ENCODE results near the gene NUP50.

NUP50 gene

GRCh38 chr22:45197606-45198462, 34.1 kb downstream of the NUP50 start:
- Histone ChIP-seq H3K4me3 (ENCODE audit: low read length) (no peak overlapping the region), H3K9me3 (ENCODE audit: control insufficient read depth, low read length) (no peaks in the 10 kb centered on the region), H3K4me1 (ENCODE audit: control insufficient read depth, insufficient read depth, low read length) (no peaks in the 10 kb centered on the region), H3K9ac (ENCODE audit: low read length) (no peak overlapping the region), H3K27me3 (replicated peaks; ENCODE audit: control insufficient read depth, insufficient read depth, low read length) (no peaks in the 10 kb centered on the region), H3K36me3 (ENCODE audit: control insufficient read depth, insufficient read depth, low read length, severe bottlenecking) (peaks cover 67% of the 10 kb centered on the region)
- no peak for DNase-seq (ENCODE audit: low read depth)

GRCh38 chr22:45198463-45198795, 34.7 kb downstream of the NUP50 start:
- H3K36me3 ChIP-seq (ENCODE audit: control insufficient read depth, insufficient read depth, low read length, severe bottlenecking): peaks cover 73% of the 10 kb centered on the region
- DNase-seq (ENCODE audit: low read depth): no peak
- H3K9ac ChIP-seq (ENCODE audit: low read length): no peak overlapping the region
- no peaks in the 10 kb centered on the region for H3K9me3 ChIP-seq (ENCODE audit: control insufficient read depth, low read length)
- H3K4me3 ChIP-seq (ENCODE audit: low read length): no peak overlapping the region
- H3K27me3 ChIP-seq (replicated peaks; ENCODE audit: control insufficient read depth, insufficient read depth, low read length): no peaks in the 10 kb centered on the region
- no peaks in the 10 kb centered on the region for H3K4me1 ChIP-seq (ENCODE audit: control insufficient read depth, insufficient read depth, low read length)

GRCh38 chr22:45199723-45200122, 36.0 kb downstream of the NUP50 start:
- no peak overlapping the region for H3K4me3 ChIP-seq (ENCODE audit: low read length)
- H3K9me3 ChIP-seq (ENCODE audit: control insufficient read depth, low read length): no peaks in the 10 kb centered on the region
- H3K4me1 ChIP-seq (ENCODE audit: control insufficient read depth, insufficient read depth, low read length): no peaks in the 10 kb centered on the region
- peaks cover 81% of the 10 kb centered on the region for H3K36me3 ChIP-seq (ENCODE audit: control insufficient read depth, insufficient read depth, low read length, severe bottlenecking)
- DNase-seq (ENCODE audit: low read depth): no peak
- H3K9ac ChIP-seq (ENCODE audit: low read length): no peak overlapping the region
- no peaks in the 10 kb centered on the region for H3K27me3 ChIP-seq (replicated peaks; ENCODE audit: control insufficient read depth, insufficient read depth, low read length)

- no peak overlapping the region for H3K4me3 ChIP-seq (ENCODE audit: low read length)
- H3K36me3 ChIP-seq (ENCODE audit: control insufficient read depth, insufficient read depth, low read length, severe bottlenecking): peaks cover 82% of the 10 kb centered on the region
- no peak for DNase-seq (ENCODE audit: low read depth)
- H3K9me3 ChIP-seq (ENCODE audit: control insufficient read depth, low read length): no peaks in the 10 kb centered on the region
- H3K9ac ChIP-seq (ENCODE audit: low read length): no peak overlapping the region
- H3K4me1 ChIP-seq (ENCODE audit: control insufficient read depth, insufficient read depth, low read length): no peaks in the 10 kb centered on the region
- H3K27me3 ChIP-seq (replicated peaks; ENCODE audit: control insufficient read depth, insufficient read depth, low read length): no peaks in the 10 kb centered on the region
These were observed 36.5 kb downstream of the NUP50 start for GRCh38 chr22:45200230-45200629.

- DNase-seq (ENCODE audit: low read depth): no peak
- Histone ChIP-seq H3K27me3 (replicated peaks; ENCODE audit: control insufficient read depth, insufficient read depth, low read length) (no peaks in the 10 kb centered on the region), H3K9ac (ENCODE audit: low read length) (no peak overlapping the region), H3K9me3 (ENCODE audit: control insufficient read depth, low read length) (no peaks in the 10 kb centered on the region), H3K36me3 (ENCODE audit: control insufficient read depth, insufficient read depth, low read length, severe bottlenecking) (peaks cover 81% of the 10 kb centered on the region), H3K4me3 (ENCODE audit: low read length) (no peak overlapping the region), H3K4me1 (ENCODE audit: control insufficient read depth, insufficient read depth, low read length) (no peaks in the 10 kb centered on the region)
These were observed 37.3 kb downstream of the NUP50 start for GRCh38 chr22:45200860-45201511.

GRCh38 chr22:45201678-45202332, 38.1 kb downstream of the NUP50 start:
- DNase-seq (ENCODE audit: low read depth): peak; percentile 15
- Histone ChIP-seq H3K4me1 (ENCODE audit: control insufficient read depth, insufficient read depth, low read length) (no peaks in the 10 kb centered on the region), H3K27me3 (replicated peaks; ENCODE audit: control insufficient read depth, insufficient read depth, low read length) (no peaks in the 10 kb centered on the region), H3K9me3 (ENCODE audit: control insufficient read depth, low read length) (no peaks in the 10 kb centered on the region), H3K4me3 (ENCODE audit: low read length) (no peak overlapping the region), H3K36me3 (ENCODE audit: control insufficient read depth, insufficient read depth, low read length, severe bottlenecking) (peaks cover 75% of the 10 kb centered on the region), H3K9ac (ENCODE audit: low read length) (no peak overlapping the region)

GRCh38 chr22:45202333-45203149, 38.8 kb downstream of the NUP50 start:
- Histone ChIP-seq H3K27me3 (replicated peaks; ENCODE audit: control insufficient read depth, insufficient read depth, low read length) (no peaks in the 10 kb centered on the region), H3K4me3 (ENCODE audit: low read length) (no peak overlapping the region), H3K36me3 (ENCODE audit: control insufficient read depth, insufficient read depth, low read length, severe bottlenecking) (peaks cover 68% of the 10 kb centered on the region), H3K9ac (ENCODE audit: low read length) (no peak overlapping the region), H3K4me1 (ENCODE audit: control insufficient read depth, insufficient read depth, low read length) (no peaks in the 10 kb centered on the region), H3K9me3 (ENCODE audit: control insufficient read depth, low read length) (no peaks in the 10 kb centered on the region)
- no peak for DNase-seq (ENCODE audit: low read depth)

GRCh38 chr22:45203150-45203951, 39.6 kb downstream of the NUP50 start:
- H3K9ac ChIP-seq (ENCODE audit: low read length): no peak overlapping the region
- no peaks in the 10 kb centered on the region for H3K27me3 ChIP-seq (replicated peaks; ENCODE audit: control insufficient read depth, insufficient read depth, low read length)
- no peak for DNase-seq (ENCODE audit: low read depth)
- no peaks in the 10 kb centered on the region for H3K9me3 ChIP-seq (ENCODE audit: control insufficient read depth, low read length)
- no peak overlapping the region for H3K4me3 ChIP-seq (ENCODE audit: low read length)
- H3K36me3 ChIP-seq (ENCODE audit: control insufficient read depth, insufficient read depth, low read length, severe bottlenecking): peaks cover 64% of the 10 kb centered on the region
- H3K4me1 ChIP-seq (ENCODE audit: control insufficient read depth, insufficient read depth, low read length): no peaks in the 10 kb centered on the region

GRCh38 chr22:45204241-45204640, 40.5 kb downstream of the NUP50 start:
- Histone ChIP-seq H3K36me3 (ENCODE audit: control insufficient read depth, insufficient read depth, low read length, severe bottlenecking) (peaks cover 58% of the 10 kb centered on the region), H3K4me1 (ENCODE audit: control insufficient read depth, insufficient read depth, low read length) (no peaks in the 10 kb centered on the region), H3K9ac (ENCODE audit: low read length) (no peak overlapping the region), H3K9me3 (ENCODE audit: control insufficient read depth, low read length) (no peaks in the 10 kb centered on the region), H3K4me3 (ENCODE audit: low read length) (no peak overlapping the region), H3K27me3 (replicated peaks; ENCODE audit: control insufficient read depth, insufficient read depth, low read length) (no peaks in the 10 kb centered on the region)
- no peak for DNase-seq (ENCODE audit: low read depth)

- H3K27me3 ChIP-seq (replicated peaks; ENCODE audit: control insufficient read depth, insufficient read depth, low read length): no peaks in the 10 kb centered on the region
- H3K9me3 ChIP-seq (ENCODE audit: control insufficient read depth, low read length): no peaks in the 10 kb centered on the region
- no peak for DNase-seq (ENCODE audit: low read depth)
- peaks cover 53% of the 10 kb centered on the region for H3K36me3 ChIP-seq (ENCODE audit: control insufficient read depth, insufficient read depth, low read length, severe bottlenecking)
- peaks cover 5% of the 10 kb centered on the region for H3K4me1 ChIP-seq (ENCODE audit: control insufficient read depth, insufficient read depth, low read length)
- no peak overlapping the region for H3K4me3 ChIP-seq (ENCODE audit: low read length)
- no peak overlapping the region for H3K9ac ChIP-seq (ENCODE audit: low read length)
These were observed 41.1 kb downstream of the NUP50 start for GRCh38 chr22:45204819-45205218.
